CD4-positive, CD25-positive, alpha-beta regulatory T cell (primary cell): ENCODE results near the gene EYA2. TPM values are rescaled to one million over a fixed set of nuclear protein-coding genes. Genes with fewer than 3 reads are reported as not detected.

ENCODE experiments used
- ATAC-seq, 2 donors: fragments of 150-1000 bp; cut with Tn5 transposase; one replicate each; pipeline ENCODE4 v1.10.0; 2021; ENCODE audit warnings: low read depth in 2 of 2, moderate number of reproducible peaks in 2 of 2, moderate library complexity in 1 of 2
- DNase-seq, 3 donors: peaks; one replicate each; pipeline versions ENCODE4 v3.0.0 to v3.0.0-alpha.2; 2012 to 2022; ENCODE audit warnings: mixed read lengths in 1 of 3
- H3K27ac ChIP-seq: one replicate; pipeline ENCODE4 v1.7.0; 2013; ENCODE audit warnings: mild to moderate bottlenecking, low read length; ENCODE audit not compliant: insufficient read depth, poor library complexity, severe bottlenecking
- H3K27me3 ChIP-seq: one replicate; pipeline ENCODE4 v1.7.0; 2013; ENCODE audit warnings: low read length; ENCODE audit not compliant: control insufficient read depth, insufficient read depth
- H3K36me3 ChIP-seq: one replicate; pipeline ENCODE4 v1.7.0; 2013; ENCODE audit warnings: mild to moderate bottlenecking, low read length, moderate library complexity; ENCODE audit not compliant: control insufficient read depth, insufficient read depth
- H3K4me1 ChIP-seq: 2 replicates; pipeline ENCODE4 v1.7.0; 2013; ENCODE audit warnings: mild to moderate bottlenecking, low read length; ENCODE audit not compliant: insufficient read depth, control insufficient read depth, poor library complexity, severe bottlenecking
- H3K4me3 ChIP-seq: one replicate; pipeline ENCODE4 v1.7.0; 2013; ENCODE audit warnings: low read depth, mild to moderate bottlenecking, low read length, moderate library complexity
- H3K9me3 ChIP-seq, 2 experiments: 1 replicate in 1 of 2; 2 replicates in 1 of 2; pipeline ENCODE4 v1.7.0; 2013; ENCODE audit warnings: low read length in 2 of 2, mild to moderate bottlenecking in 1 of 2, moderate library complexity in 1 of 2; ENCODE audit not compliant: control insufficient read depth in 2 of 2
- H3K27ac Mint-ChIP-seq, 3 donors: one replicate each; pipeline ENCODE4 v1.8.0; 2020 to 2022; ENCODE audit warnings: mild to moderate bottlenecking in 3 of 3, mixed read lengths in 3 of 3, moderate library complexity in 2 of 3
- H3K27me3 Mint-ChIP-seq: one replicate; pipeline ENCODE4 v1.8.0; 2022; ENCODE audit warnings: mild to moderate bottlenecking, mixed read lengths
- H3K36me3 Mint-ChIP-seq: one replicate; pipeline ENCODE4 v1.8.0; 2020; ENCODE audit warnings: mixed read lengths
- H3K4me1 Mint-ChIP-seq, 4 donors: one replicate each; pipeline ENCODE4 v1.8.0; 2020 to 2022; ENCODE audit warnings: mixed read lengths in 4 of 4, mild to moderate bottlenecking in 1 of 4
- H3K4me3 Mint-ChIP-seq, 4 donors: one replicate each; pipeline ENCODE4 v1.8.0; 2020 to 2022; ENCODE audit warnings: mild to moderate bottlenecking in 4 of 4, mixed read lengths in 4 of 4, moderate library complexity in 3 of 4
- H3K9me3 Mint-ChIP-seq, 7 donors: one replicate each; pipeline ENCODE4 v1.8.0; 2020 to 2022; ENCODE audit warnings: mixed read lengths in 7 of 7, mild to moderate bottlenecking in 3 of 7, moderate library complexity in 2 of 7
- polyA plus RNA-seq, 4 donors: library from polyadenylated mRNA; unstranded; fragments of 300-500 nt; fragmentation: Illumina TruSeq; gene quantifications; one replicate each; pipeline ENCODE4 v1.2.3, GENCODE V29; 2021
- total RNA-seq: library from RNA; stranded (reverse); gene quantifications from one replicate; pipeline ENCODE4 v1.2.3, GENCODE V29; 2022

Gene EYA2
- total and polyA plus RNA-seq, 5 donors from 2014 or later: not detected

- H3K4me3 Mint-ChIP-seq: no peak overlapping the region
- H3K4me1 ChIP-seq: no peaks in the 10 kb centered on the region
These were observed 321.2 kb downstream of the EYA2 start for GRCh38 chr20:47215653-47216397.

DNA sequence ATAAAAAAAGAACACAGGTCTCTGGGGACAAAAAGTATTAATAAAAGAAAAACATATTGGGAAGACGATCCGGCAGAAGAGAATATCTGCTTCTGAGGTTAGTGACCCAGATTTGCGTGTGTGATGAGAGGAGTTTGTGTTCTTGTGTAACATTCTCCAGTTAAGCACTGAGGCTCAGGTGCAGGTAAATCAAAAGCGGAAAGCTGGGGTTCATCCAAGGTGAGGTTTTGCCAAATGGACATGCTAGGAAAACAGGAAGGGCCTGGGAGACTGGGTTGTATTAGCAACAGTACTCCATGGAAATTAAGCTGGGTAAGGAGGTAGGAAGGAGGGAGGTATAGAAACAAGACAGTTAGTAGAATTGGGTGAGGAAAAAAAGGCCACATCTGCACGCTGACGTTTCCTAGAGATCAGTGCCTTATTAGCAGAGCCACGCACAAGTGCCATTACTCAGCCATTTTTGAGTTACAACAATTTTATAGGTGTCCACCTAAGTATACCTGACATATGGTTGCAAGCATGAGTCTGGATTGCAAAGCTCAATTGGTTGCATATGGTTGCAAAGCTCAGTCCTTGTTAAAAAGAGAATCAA is 322.3 kb downstream of the EYA2 start:
- Mint-ChIP-seq H3K4me3 (no peak overlapping the region), H3K4me1 (peaks cover 0 to 4% (median 2%) of the 10 kb centered on the region in 4 donors), H3K27ac (no peak overlapping the region), H3K36me3 (peaks cover 27% of the 10 kb centered on the region), H3K27me3 (no peaks in the 10 kb centered on the region), H3K9me3 (no peaks in the 10 kb centered on the region)
- DNase-seq (no peak), ATAC-seq (no peak)
- H3K4me3 ChIP-seq: no peak overlapping the region
- H3K9me3 ChIP-seq: no peaks in the 10 kb centered on the region
- no peaks in the 10 kb centered on the region for H3K27me3 ChIP-seq
- no peaks in the 10 kb centered on the region for H3K4me1 ChIP-seq
- no peak overlapping the region for H3K27ac ChIP-seq
- H3K36me3 ChIP-seq: peaks cover 77% of the 10 kb centered on the region

More at GRCh38 chr20:47215653-47216397, 321.2 kb downstream of the EYA2 start:
- H3K27ac Mint-ChIP-seq: peak overlapping the region in 2 of 3 donors; percentile 59 to 76
- H3K4me1 Mint-ChIP-seq: peaks cover 0 to 4% (median 2%) of the 10 kb centered on the region in 4 donors
- Histone ChIP-seq H3K4me3 (no peak overlapping the region), H3K27me3 (no peaks in the 10 kb centered on the region), H3K9me3 (no peaks in the 10 kb centered on the region), H3K36me3 (peaks cover 81% of the 10 kb centered on the region), H3K27ac (no peak overlapping the region)
- H3K36me3 Mint-ChIP-seq: peaks cover 25% of the 10 kb centered on the region
- no peaks in the 10 kb centered on the region for H3K27me3 Mint-ChIP-seq
- DNase-seq (no peak), ATAC-seq (no peak)
- H3K9me3 Mint-ChIP-seq: no peaks in the 10 kb centered on the region

DNA sequence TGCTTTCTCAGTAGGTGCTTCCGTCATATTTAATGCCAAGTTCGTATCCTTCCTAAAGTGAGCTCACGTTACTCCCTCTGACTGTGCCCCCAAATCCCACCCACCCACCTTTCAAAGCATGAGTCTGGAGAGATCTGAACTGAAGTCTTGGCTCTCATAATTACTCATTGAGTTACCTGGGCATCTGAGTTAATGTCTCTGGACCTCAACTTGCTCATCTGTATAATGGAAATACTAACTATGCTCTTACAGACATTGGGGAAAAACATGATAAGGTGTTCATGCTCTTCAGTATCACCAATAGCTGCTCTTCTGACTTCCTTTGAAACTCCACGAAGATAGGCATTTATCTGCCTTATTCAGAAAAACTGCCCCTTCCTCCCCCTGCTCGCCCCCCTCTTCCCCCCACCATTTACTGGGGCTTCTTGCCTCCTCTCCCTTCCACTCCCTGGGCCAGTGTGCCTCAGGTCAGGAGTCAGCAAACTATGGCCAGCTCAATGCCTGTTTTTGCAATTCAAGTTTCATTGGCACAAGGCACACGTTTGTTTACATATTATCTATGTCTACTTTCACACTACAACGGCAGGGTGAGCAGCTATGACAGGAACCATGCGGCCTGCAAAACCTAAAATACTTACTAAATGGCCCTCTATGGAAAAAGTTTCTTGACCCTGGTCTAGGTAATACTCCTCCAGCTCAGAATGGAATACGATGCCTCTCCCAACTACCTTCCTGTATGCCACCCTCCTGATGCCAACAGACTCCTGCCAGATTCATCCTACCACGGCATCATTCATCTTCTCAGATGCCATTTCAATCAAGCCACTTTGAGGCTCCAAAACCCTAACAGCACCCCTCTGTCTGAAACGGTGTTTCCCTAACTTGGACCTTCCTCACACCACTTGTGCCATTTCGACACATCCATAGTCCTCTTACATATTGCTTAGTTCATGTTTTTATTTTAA is 323.1 kb downstream of the EYA2 start:
- peaks cover 73% of the 10 kb centered on the region for H3K36me3 ChIP-seq
- no peaks in the 10 kb centered on the region for H3K9me3 ChIP-seq
- ATAC-seq: no peak
- H3K4me1 ChIP-seq: no peaks in the 10 kb centered on the region
- no peak overlapping the region for H3K4me3 ChIP-seq
- no peaks in the 10 kb centered on the region for H3K9me3 Mint-ChIP-seq
- no peak overlapping the region for H3K27ac ChIP-seq
- no peaks in the 10 kb centered on the region for H3K27me3 ChIP-seq
- H3K27ac Mint-ChIP-seq: peak overlapping the region in 2 of 3 donors; percentile 11 to 61
- no peaks in the 10 kb centered on the region for H3K27me3 Mint-ChIP-seq
- DNase-seq: no peak
- peaks cover 0 to 6% (median 2%) of the 10 kb centered on the region in 4 donors for H3K4me1 Mint-ChIP-seq
- peaks cover 34% of the 10 kb centered on the region for H3K36me3 Mint-ChIP-seq
- H3K4me3 Mint-ChIP-seq: peak overlapping the region in 1 of 4 donors; percentile 26

DNA sequence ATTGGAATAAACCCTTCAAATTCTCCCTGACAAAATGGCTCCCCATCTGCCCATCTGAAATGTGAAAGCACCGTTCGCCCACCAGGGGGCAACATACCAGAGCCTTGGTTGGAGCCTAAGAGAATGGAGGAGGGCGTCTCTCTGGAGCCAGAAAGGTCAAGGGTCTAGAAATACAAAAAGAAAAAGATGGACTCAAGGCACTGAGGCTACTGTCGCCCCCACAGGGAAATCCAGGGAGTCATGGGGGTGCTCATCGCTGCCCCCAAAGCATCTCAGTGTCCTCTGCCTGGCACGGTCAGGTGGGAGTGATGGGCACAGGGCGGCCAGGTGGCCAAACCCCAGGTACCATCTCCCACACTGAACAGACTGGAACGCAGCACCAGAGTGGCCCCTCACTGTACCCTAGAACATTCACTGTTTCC is 325.5 kb downstream of the EYA2 start:
- peak overlapping the region in 1 of 3 donors; percentile 54 for H3K27ac Mint-ChIP-seq
- H3K27me3 Mint-ChIP-seq: no peaks in the 10 kb centered on the region
- no peak overlapping the region for H3K4me3 Mint-ChIP-seq
- Histone ChIP-seq H3K27ac (no peak overlapping the region), H3K9me3 (no peaks in the 10 kb centered on the region), H3K36me3 (peaks cover 70% of the 10 kb centered on the region), H3K27me3 (no peaks in the 10 kb centered on the region), H3K4me1 (no peaks in the 10 kb centered on the region), H3K4me3 (no peak overlapping the region)
- H3K4me1 Mint-ChIP-seq: peaks cover 0 to 6% (median 3%) of the 10 kb centered on the region in 4 donors
- peak in 1 of 2 donors; percentile 40 for ATAC-seq
- DNase-seq: peak; percentile 13 to 50 (median 22)
- H3K36me3 Mint-ChIP-seq: peaks cover 48% of the 10 kb centered on the region
- H3K9me3 Mint-ChIP-seq: no peaks in the 10 kb centered on the region

- H3K9me3 ChIP-seq: no peaks in the 10 kb centered on the region
- Mint-ChIP-seq H3K4me3 (no peak overlapping the region), H3K36me3 (peaks cover 44% of the 10 kb centered on the region), H3K27ac (no peak overlapping the region), H3K4me1 (peaks cover 0 to 6% (median 1%) of the 10 kb centered on the region in 4 donors), H3K27me3 (no peaks in the 10 kb centered on the region), H3K9me3 (no peaks in the 10 kb centered on the region)
- no peak overlapping the region for H3K4me3 ChIP-seq
- H3K27me3 ChIP-seq: no peaks in the 10 kb centered on the region
- H3K27ac ChIP-seq: no peak overlapping the region
- H3K4me1 ChIP-seq: no peaks in the 10 kb centered on the region
- DNase-seq: no peak
- no peak for ATAC-seq
- H3K36me3 ChIP-seq: peaks cover 66% of the 10 kb centered on the region
These were observed 326.5 kb downstream of the EYA2 start for GRCh38 chr20:47221036-47221625.

GRCh38 chr20:47222468-47223119 is 328.0 kb downstream of the EYA2 start:
- no peak for ATAC-seq
- peaks cover 49% of the 10 kb centered on the region for H3K36me3 Mint-ChIP-seq
- no peaks in the 10 kb centered on the region for H3K9me3 Mint-ChIP-seq
- H3K4me3 Mint-ChIP-seq: no peak overlapping the region
- Histone ChIP-seq H3K4me3 (no peak overlapping the region), H3K27me3 (no peaks in the 10 kb centered on the region), H3K4me1 (no peaks in the 10 kb centered on the region), H3K9me3 (no peaks in the 10 kb centered on the region), H3K36me3 (peaks cover 70% of the 10 kb centered on the region), H3K27ac (no peak overlapping the region)
- H3K4me1 Mint-ChIP-seq: peaks cover 0 to 6% (median 1%) of the 10 kb centered on the region in 4 donors
- peak overlapping the region in 2 of 3 donors; percentile 8 to 23 for H3K27ac Mint-ChIP-seq
- no peak for DNase-seq
- H3K27me3 Mint-ChIP-seq: no peaks in the 10 kb centered on the region

DNA sequence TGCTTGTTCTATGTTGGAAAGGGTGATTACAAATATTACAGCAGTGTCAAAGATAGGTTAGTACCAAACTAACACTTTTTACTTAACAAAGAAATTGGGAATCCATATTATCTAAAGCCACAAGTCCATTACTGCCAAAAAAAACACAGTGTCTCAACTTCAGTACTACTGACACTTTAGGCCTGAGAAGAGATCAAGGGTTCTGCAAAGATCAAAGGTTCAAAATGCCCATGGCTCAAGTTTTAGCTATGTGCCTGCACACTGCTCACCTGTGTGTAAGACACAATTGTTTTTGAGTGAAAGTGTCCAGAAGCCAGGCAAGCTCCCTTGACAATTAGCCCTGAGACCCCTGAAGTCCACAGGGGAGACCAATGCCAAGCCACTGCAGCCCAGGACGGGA is 329.3 kb downstream of the EYA2 start:
- H3K9me3 ChIP-seq: no peaks in the 10 kb centered on the region
- no peak overlapping the region for H3K27ac Mint-ChIP-seq
- no peak overlapping the region for H3K27ac ChIP-seq
- peaks cover 0 to 2% (median 1%) of the 10 kb centered on the region in 4 donors for H3K4me1 Mint-ChIP-seq
- no peaks in the 10 kb centered on the region for H3K4me1 ChIP-seq
- DNase-seq (no peak), ATAC-seq (no peak)
- H3K27me3 ChIP-seq: no peaks in the 10 kb centered on the region
- H3K4me3 Mint-ChIP-seq: no peak overlapping the region
- no peaks in the 10 kb centered on the region for H3K27me3 Mint-ChIP-seq
- H3K36me3 ChIP-seq: peaks cover 70% of the 10 kb centered on the region
- H3K36me3 Mint-ChIP-seq: peaks cover 42% of the 10 kb centered on the region
- no peaks in the 10 kb centered on the region for H3K9me3 Mint-ChIP-seq
- H3K4me3 ChIP-seq: no peak overlapping the region
